Mesenchymal stem cell (in vitro differentiated cells and primary cell): Measurements from ENCODE around the gene ZDHHC1.
"Not testable (repeated sequence)": the region's sequence is repeated elsewhere in the genome, so short reads cannot be mapped to it uniquely, and the experiment has no call there.

Source experiments
- DNase-seq: peaks from one replicate; pipeline ENCODE4 v3.0.0-alpha.2; 2013
- H2AFZ ChIP-seq: one replicate; pipeline ENCODE4 v1.6.1; 2013; ENCODE audit warnings: low read depth, mild to moderate bottlenecking, control low read depth, inconsistent platforms, low read length, moderate library complexity
- H2AK5ac ChIP-seq: 2 replicates; pipeline ENCODE4 v1.6.1; 2013; ENCODE audit warnings: low read length, moderate library complexity, mild to moderate bottlenecking, inconsistent platforms; ENCODE audit not compliant: severe bottlenecking
- H2BK120ac ChIP-seq: one replicate; pipeline ENCODE4 v1.6.1; 2013; ENCODE audit warnings: low read depth, mild to moderate bottlenecking, inconsistent platforms, low read length, moderate library complexity
- H2BK12ac ChIP-seq, 2 experiments: one replicate each; pipeline ENCODE4 v1.6.1; 2013; ENCODE audit warnings: inconsistent platforms in 2 of 2, low read length in 2 of 2, mild to moderate bottlenecking in 2 of 2, moderate library complexity in 2 of 2, control low read depth in 1 of 2
- H2BK15ac ChIP-seq: one replicate; pipeline ENCODE4 v1.6.1; 2013; ENCODE audit warnings: mild to moderate bottlenecking, low read depth, inconsistent platforms; ENCODE audit not compliant: poor library complexity, severe bottlenecking
- H2BK5ac ChIP-seq: 2 replicates; pipeline ENCODE4 v1.6.1; 2013; ENCODE audit warnings: low read depth, mild to moderate bottlenecking, low read length, control low read depth, inconsistent platforms; ENCODE audit not compliant: poor library complexity, severe bottlenecking
- H3K14ac ChIP-seq, 2 experiments: one replicate each; pipeline ENCODE4 v1.6.1; 2013; ENCODE audit warnings: inconsistent platforms in 2 of 2, low read length in 2 of 2, control low read depth in 1 of 2, mild to moderate bottlenecking in 1 of 2, moderate library complexity in 1 of 2
- H3K18ac ChIP-seq, 2 experiments: one replicate each; pipeline ENCODE4 v1.6.1; 2013; ENCODE audit warnings: inconsistent platforms in 2 of 2, low read length in 2 of 2, control low read depth in 1 of 2, low read depth in 1 of 2, mild to moderate bottlenecking in 1 of 2
- H3K23ac ChIP-seq, 2 experiments: one replicate each; pipeline ENCODE4 v1.6.1; 2013; ENCODE audit warnings: inconsistent platforms in 2 of 2, low read length in 2 of 2, mild to moderate bottlenecking in 2 of 2, moderate library complexity in 2 of 2, control low read depth in 1 of 2
- H3K27ac ChIP-seq: 2 replicates; pipeline ENCODE4 v1.5.1; 2013; ENCODE audit warnings: mild to moderate bottlenecking, moderate library complexity, low read length, control low read depth, inconsistent platforms; ENCODE audit not compliant: poor library complexity, severe bottlenecking
- H3K27me3 ChIP-seq, 2 experiments: 2 replicates each; pipeline versions ENCODE4 v1.6.1 to v1.7.0; 2013; ENCODE audit warnings: low read length in 2 of 2, mild to moderate bottlenecking in 2 of 2, moderate library complexity in 2 of 2, control low read depth in 1 of 2, inconsistent platforms in 1 of 2; ENCODE audit not compliant: control insufficient read depth in 1 of 2, insufficient read depth in 1 of 2
- H3K36me3 ChIP-seq, 2 experiments: 2 replicates each; pipeline versions ENCODE4 v1.6.1 to v1.7.0; 2013; ENCODE audit warnings: low read length in 2 of 2, control low read depth in 1 of 2, inconsistent platforms in 1 of 2, low read depth in 1 of 2, mild to moderate bottlenecking in 1 of 2; ENCODE audit not compliant: insufficient read depth in 2 of 2, control insufficient read depth in 1 of 2
- H3K4ac ChIP-seq, 2 experiments: one replicate each; pipeline ENCODE4 v1.6.1; 2013; ENCODE audit warnings: inconsistent platforms in 2 of 2, low read length in 2 of 2, mild to moderate bottlenecking in 2 of 2, moderate library complexity in 2 of 2, control low read depth in 1 of 2, low read depth in 1 of 2
- H3K4me1 ChIP-seq: 2 replicates; pipeline ENCODE4 v1.6.1; 2013; ENCODE audit warnings: low read depth, low read length, control low read depth; ENCODE audit not compliant: control insufficient read depth, insufficient read depth
- H3K4me2 ChIP-seq: 2 replicates; pipeline ENCODE4 v1.6.1; 2013; ENCODE audit warnings: low read length, mild to moderate bottlenecking, inconsistent platforms; ENCODE audit not compliant: poor library complexity, severe bottlenecking
- H3K4me3 ChIP-seq, 2 experiments: 2 replicates each; pipeline versions ENCODE4 v1.5.1 to v1.7.0; 2013; ENCODE audit warnings: low read length in 2 of 2, mild to moderate bottlenecking in 2 of 2, control low read depth in 1 of 2, low read depth in 1 of 2; ENCODE audit not compliant: insufficient read depth in 1 of 2
- H3K79me1 ChIP-seq: replicated peaks from 2 replicates; pipeline ENCODE4 v1.6.1; 2013; ENCODE audit warnings: mild to moderate bottlenecking, control low read depth, low read length, inconsistent platforms; ENCODE audit not compliant: poor library complexity, severe bottlenecking
- H3K9ac ChIP-seq: 2 replicates; pipeline ENCODE4 v1.7.0; 2013; ENCODE audit warnings: mild to moderate bottlenecking, low read length, moderate library complexity
- H3K9me3 ChIP-seq: 2 replicates; pipeline ENCODE4 v1.7.0; 2013; ENCODE audit warnings: mild to moderate bottlenecking, low read length; ENCODE audit not compliant: control insufficient read depth
- H4K8ac ChIP-seq: one replicate; pipeline ENCODE4 v1.6.1; 2013; ENCODE audit warnings: inconsistent platforms, mild to moderate bottlenecking, low read length, moderate library complexity
- H4K91ac ChIP-seq: one replicate; pipeline ENCODE4 v1.6.1; 2013; ENCODE audit warnings: mild to moderate bottlenecking, low read length, inconsistent platforms
- WGBS: methylation state at CpG from one replicate; pipeline ENCODE4 v1.1.7; 2013; ENCODE audit warnings: mixed read lengths; 5-methylcytosine and 5-hydroxymethylcytosine counted together

The ZDHHC1 gene

DNA sequence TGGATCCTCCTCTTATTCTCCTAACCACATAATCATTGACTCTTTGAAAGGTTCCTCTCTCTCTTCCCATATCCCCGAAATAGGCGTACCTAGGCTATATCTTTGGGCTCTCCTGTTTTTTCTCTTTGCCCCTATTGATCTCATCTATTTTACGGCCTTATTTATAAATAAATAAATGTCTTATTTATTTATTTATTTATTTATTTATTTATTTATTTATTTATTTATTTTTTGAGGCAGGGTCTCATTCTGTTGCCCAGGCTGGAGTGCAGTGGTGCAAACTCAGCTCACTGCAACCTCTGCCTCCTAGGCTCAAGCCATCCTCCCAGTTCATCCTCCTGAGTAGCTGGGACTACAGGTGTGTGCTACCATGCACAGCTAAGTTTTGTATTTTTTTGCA lies 63.8 kb downstream of the ZDHHC1 start:
- not testable (repeated sequence) for H3K18ac ChIP-seq, H3K4me1 ChIP-seq, H2BK5ac ChIP-seq, H2BK12ac ChIP-seq, H3K79me1 ChIP-seq, H2AK5ac ChIP-seq, H2BK15ac ChIP-seq, H3K36me3 ChIP-seq, H3K27ac ChIP-seq, H3K23ac ChIP-seq, H3K4me2 ChIP-seq, H4K91ac ChIP-seq, H3K4ac ChIP-seq, H2AFZ ChIP-seq, H4K8ac ChIP-seq, H3K9me3 ChIP-seq, DNase-seq, H3K4me3 ChIP-seq, H3K9ac ChIP-seq, H3K14ac ChIP-seq, H2BK120ac ChIP-seq
- H3K27me3 ChIP-seq: peaks cover 8 to 24% of the 10 kb centered on the region in 2 experiments
- 100% methylated on average over 1 of the region's 3 CpGs for WGBS

DNA sequence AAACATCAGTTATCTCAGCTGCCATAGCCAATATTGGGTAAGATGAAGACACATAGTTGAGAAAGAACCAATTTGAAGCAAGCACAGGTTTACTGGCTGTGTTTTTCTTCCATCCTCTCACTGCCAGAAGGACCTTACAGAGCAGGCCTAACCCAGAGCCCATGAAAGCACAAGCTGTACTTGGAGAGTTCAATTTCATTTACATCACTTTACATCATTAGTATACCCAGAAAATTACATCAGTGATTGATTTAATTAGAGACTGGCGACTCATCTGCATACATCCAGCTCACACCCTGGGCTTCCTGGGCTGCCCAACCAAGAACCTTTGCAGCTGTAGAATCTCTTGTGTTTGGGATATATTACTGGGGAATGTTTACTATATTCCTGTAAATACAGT lies 66.0 kb downstream of the ZDHHC1 start:
- no peak overlapping the region for H2BK15ac ChIP-seq
- no peaks in the 10 kb centered on the region for H3K36me3 ChIP-seq
- H3K9ac ChIP-seq: no peak overlapping the region
- WGBS: no CpG with 5 or more reads among the region's 1 CpG
- H3K4me2 ChIP-seq: no peak overlapping the region
- peaks cover 8 to 17% of the 10 kb centered on the region in 2 experiments for H3K27me3 ChIP-seq
- H3K4ac ChIP-seq: no peak overlapping the region
- no peaks in the 10 kb centered on the region for H3K79me1 ChIP-seq
- H3K9me3 ChIP-seq: peaks cover 5% of the 10 kb centered on the region
- no peak overlapping the region for H3K4me3 ChIP-seq
- DNase-seq: no peak
- H4K8ac ChIP-seq: no peak overlapping the region
- no peak overlapping the region for H2BK5ac ChIP-seq
- no peak overlapping the region for H2AK5ac ChIP-seq
- H3K18ac ChIP-seq: no peak overlapping the region
- H4K91ac ChIP-seq: no peak overlapping the region
- H3K23ac ChIP-seq: no peak overlapping the region
- H3K14ac ChIP-seq: no peak overlapping the region
- no peak overlapping the region for H2BK12ac ChIP-seq
- H3K4me1 ChIP-seq: no peaks in the 10 kb centered on the region
- H3K27ac ChIP-seq: no peak overlapping the region
- no peak overlapping the region for H2BK120ac ChIP-seq
- no peak overlapping the region for H2AFZ ChIP-seq

- no peak overlapping the region for H3K23ac ChIP-seq
- no peak overlapping the region for H4K91ac ChIP-seq
- H3K4me1 ChIP-seq: no peaks in the 10 kb centered on the region
- H3K27ac ChIP-seq: no peak overlapping the region
- H3K18ac ChIP-seq: no peak overlapping the region
- no peaks in the 10 kb centered on the region for H3K36me3 ChIP-seq
- no peak overlapping the region for H2BK5ac ChIP-seq
- no peak overlapping the region for H3K4ac ChIP-seq
- H2AK5ac ChIP-seq: no peak overlapping the region
- no peak overlapping the region for H3K9ac ChIP-seq
- no peaks in the 10 kb centered on the region for H3K9me3 ChIP-seq
- no peak overlapping the region for H2AFZ ChIP-seq
- no peaks in the 10 kb centered on the region for H3K79me1 ChIP-seq
- H3K27me3 ChIP-seq: peaks cover 3 to 10% of the 10 kb centered on the region in 2 experiments
- DNase-seq: peak; percentile 49
- no peak overlapping the region for H3K4me2 ChIP-seq
- no peak overlapping the region for H4K8ac ChIP-seq
- no peak overlapping the region for H3K4me3 ChIP-seq
- H3K14ac ChIP-seq: no peak overlapping the region
- H2BK15ac ChIP-seq: no peak overlapping the region
- H2BK120ac ChIP-seq: no peak overlapping the region
- H2BK12ac ChIP-seq: no peak overlapping the region
Measured at GRCh38 chr16:67349172-67349571, 67.1 kb downstream of the ZDHHC1 start.

- no peak overlapping the region for H3K18ac ChIP-seq
- H3K14ac ChIP-seq: no peak overlapping the region
- H3K27ac ChIP-seq: no peak overlapping the region
- H2BK5ac ChIP-seq: no peak overlapping the region
- H3K9me3 ChIP-seq: no peaks in the 10 kb centered on the region
- no peak overlapping the region for H2BK120ac ChIP-seq
- no peak overlapping the region for H4K91ac ChIP-seq
- no peak overlapping the region for H2AK5ac ChIP-seq
- DNase-seq: no peak
- H2AFZ ChIP-seq: no peak overlapping the region
- H3K79me1 ChIP-seq: no peaks in the 10 kb centered on the region
- WGBS: no CpG with 5 or more reads among the region's 3 CpGs
- peaks cover 0 to 4% of the 10 kb centered on the region in 2 experiments for H3K27me3 ChIP-seq
- H2BK12ac ChIP-seq: no peak overlapping the region
- H3K36me3 ChIP-seq: no peaks in the 10 kb centered on the region
- H3K4me3 ChIP-seq: no peak overlapping the region
- no peaks in the 10 kb centered on the region for H3K4me1 ChIP-seq
- H3K9ac ChIP-seq: no peak overlapping the region
- no peak overlapping the region for H2BK15ac ChIP-seq
- H3K23ac ChIP-seq: no peak overlapping the region
- H3K4ac ChIP-seq: no peak overlapping the region
- no peak overlapping the region for H3K4me2 ChIP-seq
- no peak overlapping the region for H4K8ac ChIP-seq
Measured at GRCh38 chr16:67346341-67346740, 69.9 kb downstream of the ZDHHC1 start.
